HEK293T (cell line): ENCODE results near the gene TRIM66.

Experiments
- BHLHE40 ChIP-seq: fragments of 450-650 bp; IDR thresholded peaks from 2 replicates; pipeline ENCODE4 v1.6.1; 2016; ENCODE audit warnings: mild to moderate bottlenecking, moderate library complexity, borderline replicate concordance
- ELF4 ChIP-seq: fragments of 450-650 bp; IDR thresholded peaks from 2 replicates; pipeline ENCODE4 v1.6.1; 2017; ENCODE audit warnings: antibody characterized with exemption
- FOXA1 ChIP-seq: fragments of 450-650 bp; IDR thresholded peaks from 2 replicates; pipeline ENCODE4 v1.6.1; 2016; ENCODE audit warnings: mild to moderate bottlenecking
- FOXK2 ChIP-seq: fragments of 450-650 bp; IDR thresholded peaks from 2 replicates; pipeline ENCODE4 v1.6.1; 2016; ENCODE audit warnings: mild to moderate bottlenecking
- FOXM1 ChIP-seq: fragments of 450-650 bp; IDR thresholded peaks from 2 replicates; pipeline ENCODE4 v1.6.1; 2017; ENCODE audit warnings: mild to moderate bottlenecking, borderline replicate concordance
- L3MBTL2 ChIP-seq: fragments of 450-650 bp; conservative IDR thresholded peaks from 2 replicates; pipeline ENCODE4 v1.6.1; 2016; ENCODE audit warnings: mild to moderate bottlenecking
- LEF1 ChIP-seq: fragments of 450-650 bp; IDR thresholded peaks from 2 replicates; pipeline ENCODE4 v1.6.1; 2017; ENCODE audit warnings: mild to moderate bottlenecking, borderline replicate concordance
- NFRKB ChIP-seq: fragments of 450-650 bp; IDR thresholded peaks from 2 replicates; pipeline ENCODE4 v1.6.1; 2016; ENCODE audit warnings: mild to moderate bottlenecking, moderate library complexity
- PKNOX1 ChIP-seq: fragments of 450-650 bp; IDR thresholded peaks from 2 replicates; pipeline ENCODE4 v1.6.1; 2016
- SP1 ChIP-seq: fragments of 450-650 bp; IDR thresholded peaks from 2 replicates; pipeline ENCODE4 v1.6.1; 2017
- SUZ12 ChIP-seq: fragments of 450-650 bp; IDR thresholded peaks from 2 replicates; pipeline ENCODE4 v1.6.1; 2016; ENCODE audit warnings: mild to moderate bottlenecking
- TARDBP ChIP-seq: fragments of 450-650 bp; IDR thresholded peaks from 2 replicates; pipeline ENCODE4 v1.6.1; 2016

- TF ChIP-seq SUZ12, result no peak
- TF ChIP-seq TARDBP, result no peak
- no peak for TF ChIP-seq ELF4
- TF ChIP-seq FOXK2, result no peak
- no peak for TF ChIP-seq SP1
- TF ChIP-seq LEF1, result no peak
- TF ChIP-seq BHLHE40, result no peak
- TF ChIP-seq NFRKB, result no peak
- no peak for TF ChIP-seq FOXM1
- no peak for TF ChIP-seq L3MBTL2
- no peak for TF ChIP-seq FOXA1
- no peak for TF ChIP-seq PKNOX1
Observed at GRCh38 chr11:8604078-8604723, 78.3 kb downstream of the TRIM66 start.
